H1 (cell line): ENCODE measurements around the gene LARP6. TPM values are rescaled to one million over a fixed set of nuclear protein-coding genes. Genes with fewer than 3 reads are reported as not detected.

Source experiments
- CTCF ChIA-PET: fragments of 300-600 bp; sonication (Branson Sonifier 250); formaldehyde crosslinking; loops from one replicate; lab custom pipeline; 2021; ENCODE audit not compliant: partially characterized antibody; lab: Charles Lee
- POLR2A ChIA-PET: fragments of 300-600 bp; sonication (Branson Sonifier 250); formaldehyde crosslinking; loops from one replicate; lab custom pipeline; 2021; ENCODE audit warnings: inconsistent platforms; ENCODE audit not compliant: partially characterized antibody; lab: Charles Lee
- DNase-seq, 2 experiments: peaks; one replicate each; pipeline versions ENCODE4 v3.0.0 to v3.0.0-alpha.2; 2010 to 2022; ENCODE audit warnings: low spot score in 2 of 2, low read depth in 1 of 2, mixed read lengths in 1 of 2
- FAIRE-seq: peaks from 2 replicates; lab custom pipeline; 2011; peaks lifted over from hg19 to GRCh38; lab: Jason Lieb, UNC
- H2AFZ ChIP-seq: 2 replicates; pipeline ENCODE4 v1.8.1; 2012; ENCODE audit warnings: low read length, inconsistent platforms
- H2AK5ac ChIP-seq: 2 replicates; pipeline ENCODE4 v1.6.1; 2013; ENCODE audit warnings: low read depth, low read length
- H2BK120ac ChIP-seq: replicated peaks from 2 replicates; pipeline ENCODE3; 2013; ENCODE audit warnings: low read depth, low read length, inconsistent platforms
- H2BK12ac ChIP-seq: 2 replicates; pipeline ENCODE4 v1.6.1; 2013; ENCODE audit warnings: low read depth, low read length
- H2BK15ac ChIP-seq: 2 replicates; pipeline ENCODE4 v1.6.1; 2013; ENCODE audit warnings: low read length
- H2BK20ac ChIP-seq: 2 replicates; pipeline ENCODE4 v1.6.1; 2013; ENCODE audit warnings: low read length
- H2BK5ac ChIP-seq: 2 replicates; pipeline ENCODE4 v1.6.1; 2013; ENCODE audit warnings: low read depth, low read length
- H3K14ac ChIP-seq: 2 replicates; pipeline ENCODE4 v1.6.1; 2013; ENCODE audit warnings: inconsistent platforms; ENCODE audit not compliant: insufficient read length
- H3K18ac ChIP-seq: 2 replicates; pipeline ENCODE4 v1.6.1; 2013; ENCODE audit warnings: low read length; ENCODE audit errors: extremely low read depth
- H3K23ac ChIP-seq: 2 replicates; pipeline ENCODE4 v1.6.1; 2013; ENCODE audit warnings: inconsistent platforms; ENCODE audit not compliant: insufficient read length
- H3K23me2 ChIP-seq: 2 replicates; pipeline ENCODE4 v1.6.1; 2013; ENCODE audit warnings: low read depth, low read length
- H3K27ac ChIP-seq: 2 replicates; pipeline ENCODE4 v1.6.1; 2011; ENCODE audit warnings: low read depth, low read length, inconsistent platforms
- H3K27me3 ChIP-seq, 4 experiments: replicated peaks in 1 of 4; 1 replicate in 1 of 4; 2 replicates in 3 of 4; pipeline versions ENCODE4 v1.6.1 to v1.8.1; 2011 to 2013; ENCODE audit warnings: low read length in 3 of 4, mild to moderate bottlenecking in 3 of 4, inconsistent platforms in 2 of 4, mixed read lengths in 2 of 4, moderate library complexity in 1 of 4; ENCODE audit not compliant: control insufficient read depth in 3 of 4, insufficient read depth in 3 of 4; ENCODE audit errors: extremely low read depth in 1 of 4
- H3K36me3 ChIP-seq, 4 experiments: 2 replicates each; pipeline versions ENCODE4 v1.6.1 to v1.8.1; 2011 to 2013; ENCODE audit warnings: mild to moderate bottlenecking in 4 of 4, low read length in 3 of 4, moderate library complexity in 2 of 4, control low read depth in 1 of 4, inconsistent platforms in 1 of 4; ENCODE audit not compliant: insufficient read depth in 4 of 4, control insufficient read depth in 2 of 4
- H3K4ac ChIP-seq: replicated peaks from 2 replicates; pipeline ENCODE3; 2013; ENCODE audit warnings: low read length, low read depth, mixed read lengths, inconsistent platforms; ENCODE audit not compliant: insufficient read length
- H3K4me1 ChIP-seq, 4 experiments: replicated peaks in 1 of 4; 1 replicate in 1 of 4; 2 replicates in 3 of 4; pipeline versions ENCODE4 v1.6.1 to v1.8.1; 2011 to 2013; ENCODE audit warnings: low read length in 3 of 4, inconsistent platforms in 2 of 4, mixed read lengths in 1 of 4; ENCODE audit not compliant: insufficient read depth in 4 of 4, control insufficient read depth in 3 of 4
- H3K4me2 ChIP-seq, 2 experiments: 2 replicates each; pipeline versions ENCODE4 v1.6.1 to v1.8.1; 2011 to 2013; ENCODE audit warnings: low read depth in 2 of 2, low read length in 2 of 2, control low read depth in 1 of 2, inconsistent platforms in 1 of 2, mild to moderate bottlenecking in 1 of 2; ENCODE audit not compliant: insufficient read depth in 1 of 2
- H3K4me3 ChIP-seq, 4 experiments: fragments of 200-600, 300-600 bp in 1 of 4; sonication (generic), shearing (Covaris generic), sonication (Bioruptor Twin) in 1 of 4; 2 replicates each; pipeline versions ENCODE4 v1.5.1 to v1.8.1; 2011 to 2016; ENCODE audit warnings: low read length in 4 of 4, low read depth in 3 of 4, control low read depth in 2 of 4, inconsistent platforms in 2 of 4, mild to moderate bottlenecking in 2 of 4, mixed read lengths in 1 of 4, moderate library complexity in 1 of 4; ENCODE audit not compliant: insufficient read depth in 2 of 4; ENCODE audit errors: extremely low read depth in 1 of 4
- H3K56ac ChIP-seq: replicated peaks from 2 replicates; pipeline ENCODE3; 2013; ENCODE audit warnings: low read depth, mild to moderate bottlenecking, mixed read lengths, low read length, inconsistent platforms; ENCODE audit not compliant: insufficient read length
- H3K79me1 ChIP-seq: 2 replicates; pipeline ENCODE4 v1.6.1; 2013; ENCODE audit warnings: low read depth, low read length, control low read depth
- H3K79me2 ChIP-seq, 2 experiments: 2 replicates each; pipeline versions ENCODE4 v1.6.1 to v1.8.1; 2012 to 2013; ENCODE audit warnings: low read length in 2 of 2, mild to moderate bottlenecking in 2 of 2, inconsistent platforms in 1 of 2; ENCODE audit not compliant: insufficient read depth in 2 of 2, control insufficient read depth in 1 of 2
- H3K9ac ChIP-seq, 4 experiments: replicated peaks in 1 of 4; 1 replicate in 1 of 4; 2 replicates in 3 of 4; pipeline versions ENCODE4 v1.6.1 to v1.8.1; 2011 to 2013; ENCODE audit warnings: low read depth in 3 of 4, low read length in 3 of 4, control low read depth in 2 of 4, mild to moderate bottlenecking in 2 of 4, moderate library complexity in 2 of 4, inconsistent platforms in 1 of 4; ENCODE audit errors: extremely low read depth in 1 of 4
- H3K9me3 ChIP-seq, 2 experiments: 2 replicates each; pipeline versions ENCODE4 v1.6.1 to v1.8.1; 2012 to 2013; ENCODE audit warnings: mild to moderate bottlenecking in 2 of 2, moderate library complexity in 2 of 2, control low read depth in 1 of 2, inconsistent platforms in 1 of 2, low read depth in 1 of 2, low read length in 1 of 2, mixed read lengths in 1 of 2; ENCODE audit not compliant: insufficient read depth in 2 of 2
- H4K20me1 ChIP-seq, 2 experiments: replicated peaks in 1 of 2; 2 replicates each; pipeline versions ENCODE3 to v1.8.1; 2011 to 2013; ENCODE audit warnings: inconsistent platforms in 2 of 2, low read length in 2 of 2, mild to moderate bottlenecking in 1 of 2; ENCODE audit not compliant: insufficient read depth in 2 of 2, control insufficient read depth in 1 of 2
- H4K5ac ChIP-seq: 2 replicates; pipeline ENCODE4 v1.6.1; 2013; ENCODE audit warnings: low read length, low read depth, mixed read lengths, inconsistent platforms; ENCODE audit not compliant: insufficient read length
- H4K8ac ChIP-seq: 2 replicates; pipeline ENCODE4 v1.8.0; 2013; ENCODE audit warnings: mild to moderate bottlenecking, moderate library complexity, low read length, inconsistent platforms; ENCODE audit not compliant: insufficient read depth; ENCODE audit errors: extremely low read depth
- H4K91ac ChIP-seq: replicated peaks from 2 replicates; pipeline ENCODE3; 2013; ENCODE audit warnings: low read length, mixed read lengths, inconsistent platforms; ENCODE audit not compliant: insufficient read length
- BRCA1 ChIP-seq: IDR thresholded peaks from 2 replicates; pipeline ENCODE4 v1.6.1; 2012; ENCODE audit warnings: low read depth, low read length, improper control_type of control experiment
- EP300 ChIP-seq, 2 experiments: IDR thresholded peaks; 1 replicate in 1 of 2; 2 replicates in 1 of 2; pipeline ENCODE4 v1.6.1; 2011 to 2012; ENCODE audit warnings: low read depth in 2 of 2, low read length in 2 of 2, mild to moderate bottlenecking in 2 of 2, borderline replicate concordance in 1 of 2, inconsistent platforms in 1 of 2, moderate library complexity in 1 of 2
- MAFK ChIP-seq: IDR thresholded peaks from 2 replicates; pipeline ENCODE4 v1.6.1; 2012; ENCODE audit warnings: low read depth, mild to moderate bottlenecking, improper control_type of control experiment, low read length
- WGBS, 2 experiments: shearing (Covaris generic) in 1 of 2; methylation state at CpG; one replicate each; pipeline versions ENCODE4 v1.1.6 to v1.1.7; 2013 to 2015; ENCODE audit warnings: low lambda C conversion rate in 2 of 2, mixed read lengths in 2 of 2, inconsistent platforms in 1 of 2, low coverage in 1 of 2, missing lambda C conversion rate in 1 of 2; ENCODE audit not compliant: insufficient replicate concordance in 2 of 2, insufficient coverage in 1 of 2, insufficient read length in 1 of 2; ENCODE audit errors: extremely low coverage in 1 of 2, missing lambda C conversion rate in 1 of 2; 5-methylcytosine and 5-hydroxymethylcytosine counted together
- polyA plus RNA-seq, 7 experiments: library from polyadenylated mRNA; depleted of rRNA in 3 of 7; stranded (reverse) in 5 of 7; unstranded in 2 of 7; fragments of >200 nt in 5 of 7; fragments of 200-250 nt in 2 of 7; gene quantifications; 1 replicate in 5 of 7; 2 replicates in 1 of 7; 4 replicates in 1 of 7; pipeline versions ENCODE4 v1.2.1 to v1.2.3, GENCODE V29; 2011 to 2013; ENCODE audit warnings: missing spikeins in 2 of 7, mixed read lengths in 2 of 7
- total RNA-seq: library from RNA; stranded (reverse); fragmentation: NEBNext Ultra II Directional; extraction: Animal tissue kit (Norgen Biotek cat#: 25700); gene quantifications from 2 replicates; pipeline ENCODE4 v1.2.1, GENCODE V29; 2021
- TF ChIP-seq, protein P1 (sequence below): IDR thresholded peaks from 2 replicates; pipeline ENCODE4 v1.6.1; 2012; ENCODE audit warnings: inconsistent platforms

Gene LARP6
- total and polyA plus RNA-seq, 2 of the 8 experiments (the other 6 are each of a cell fraction or from before 2014, with no cell fraction given) = 21.0 to 24.7 TPM

DNA sequence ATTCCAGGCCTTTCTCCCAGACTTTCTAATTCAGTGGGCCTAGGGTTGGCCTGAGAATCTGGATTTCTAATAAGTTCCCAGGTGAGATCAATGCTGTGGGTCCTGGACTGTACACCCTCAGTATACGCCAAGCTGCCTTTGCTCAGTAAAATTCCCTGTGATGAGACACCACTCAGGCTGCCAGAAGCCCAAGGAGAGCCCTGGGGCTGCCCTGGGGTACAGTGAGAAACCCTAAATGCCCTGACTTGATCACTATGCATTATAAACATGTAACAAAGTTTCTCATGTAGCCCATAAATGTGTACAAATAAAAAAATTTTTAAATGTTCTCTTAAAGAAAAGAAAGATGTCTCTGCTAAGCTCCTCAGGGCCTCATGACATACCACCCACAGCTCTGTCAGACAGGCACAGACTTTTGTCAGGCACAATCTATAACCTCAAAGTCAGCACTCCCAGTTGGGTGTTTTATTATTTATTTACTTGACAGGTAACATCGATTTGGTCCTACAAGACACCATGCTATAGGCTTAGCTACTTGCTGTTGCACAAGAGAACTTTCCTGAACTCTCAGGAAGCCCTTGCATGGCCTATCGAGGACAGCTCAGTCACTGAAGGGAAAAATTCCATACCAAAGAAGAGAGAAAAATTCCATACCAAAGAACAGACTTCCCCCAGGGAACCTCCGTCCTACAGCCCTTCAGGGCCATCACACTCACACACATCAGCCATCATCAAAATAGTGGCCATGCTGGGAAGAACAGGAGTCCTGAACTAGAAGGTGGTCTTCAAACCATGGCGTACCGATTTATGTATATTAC is 22.7 kb downstream of the LARP6 start:
- Histone ChIP-seq H4K8ac (no peak overlapping the region), H4K20me1 (no peaks in the 10 kb centered on the region), H2BK15ac (no peak overlapping the region), H3K23ac (no peak overlapping the region), H3K14ac (no peak overlapping the region), H3K4me2 (no peak overlapping the region), H4K5ac (no peak overlapping the region), H3K18ac (no peak overlapping the region), H2AFZ (no peak overlapping the region), H2BK5ac (no peak overlapping the region), H3K79me2 (no peaks in the 10 kb centered on the region), H3K9me3 (no peaks in the 10 kb centered on the region), H3K27me3 (no peaks in the 10 kb centered on the region), H4K91ac (no peak overlapping the region), H3K4me1 (peaks cover 0 to 8% (median 7%) of the 10 kb centered on the region in 4 experiments; a peak in 6 of 7 replicates), H3K9ac (no peak overlapping the region), H3K27ac (no peak overlapping the region), H2BK12ac (no peak overlapping the region), H3K79me1 (no peaks in the 10 kb centered on the region), H3K23me2 (no peaks in the 10 kb centered on the region), H2BK20ac (no peak overlapping the region), H3K4ac (no peak overlapping the region), H3K56ac (no peak overlapping the region), H2AK5ac (no peak overlapping the region), H3K36me3 (peaks cover 0 to 25% (median 7%) of the 10 kb centered on the region in 4 experiments; a peak in 6 of 8 replicates), H3K4me3 (no peak overlapping the region), H2BK120ac (no peak overlapping the region)
- FAIRE-seq (no peak), DNase-seq (no peak)
- 89% methylated on average over 6 of the region's 6 CpGs; no CpG with 5 or more reads in 1 of the 2 experiments for WGBS, 2 experiments
- ChIA-PET POLR2A (interaction anchor here (2.4 kb wide), 1 partner anchor 22 kb away, joined by 7 read pairs; the partner anchor contains the start of gene LARP6), CTCF (interaction anchor here (0.6 to 1.5 kb wide), 3 partner anchors 9 to 44 kb away, joined by 3 to 5 read pairs (median 3); no protein-coding TSS in a partner anchor)
- no peak for TF ChIP-seq BRCA1
- TF ChIP-seq EP300 (IDR thresholded peaks at IDR 0.05; ENCODE audit: borderline replicate concordance in 1 of 2, low read depth in 2 of 2, low read length in 2 of 2) = no peak
- TF ChIP-seq MAFK = no peak
- TF ChIP-seq, protein P1, sequence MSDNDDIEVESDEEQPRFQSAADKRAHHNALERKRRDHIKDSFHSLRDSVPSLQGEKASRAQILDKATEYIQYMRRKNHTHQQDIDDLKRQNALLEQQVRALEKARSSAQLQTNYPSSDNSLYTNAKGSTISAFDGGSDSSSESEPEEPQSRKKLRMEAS = no peak
